Stomach smooth muscle (tissue), 2 donors: ENCODE measurements around the gene NR3C2.
"Not testable (repeated sequence)": the region's sequence is repeated elsewhere in the genome, so short reads cannot be mapped to it uniquely, and the experiment has no call there.

ENCODE experiments used
- H3K27ac ChIP-seq: one replicate; pipeline ENCODE4 v1.7.0; 2013; ENCODE audit warnings: mild to moderate bottlenecking, low read length, inconsistent platforms
- H3K27me3 ChIP-seq, 2 donors: one replicate each; pipeline ENCODE4 v1.7.0; 2013; ENCODE audit warnings: low read length in 2 of 2; ENCODE audit not compliant: insufficient read depth in 2 of 2, control insufficient read depth in 1 of 2
- H3K36me3 ChIP-seq, 2 donors: one replicate each; pipeline ENCODE4 v1.7.0; 2013; ENCODE audit warnings: low read length in 2 of 2; ENCODE audit not compliant: control insufficient read depth in 2 of 2, insufficient read depth in 2 of 2
- H3K4me1 ChIP-seq: one replicate; pipeline ENCODE4 v1.7.0; 2013; ENCODE audit warnings: low read length; ENCODE audit not compliant: control insufficient read depth, insufficient read depth
- H3K4me3 ChIP-seq, 2 donors: one replicate each; pipeline ENCODE4 v1.7.0; 2013; ENCODE audit warnings: low read length in 2 of 2
- H3K9ac ChIP-seq, 2 donors: one replicate each; pipeline ENCODE4 v1.7.0; 2013; ENCODE audit warnings: low read length in 2 of 2, mild to moderate bottlenecking in 1 of 2
- H3K9me3 ChIP-seq, 2 donors: one replicate each; pipeline ENCODE4 v1.7.0; 2013; ENCODE audit warnings: low read length in 2 of 2; ENCODE audit not compliant: control insufficient read depth in 2 of 2
- donor health status: healthy.
- donor health status: Pancreatic carcinoma.

Gene NR3C2

DNA sequence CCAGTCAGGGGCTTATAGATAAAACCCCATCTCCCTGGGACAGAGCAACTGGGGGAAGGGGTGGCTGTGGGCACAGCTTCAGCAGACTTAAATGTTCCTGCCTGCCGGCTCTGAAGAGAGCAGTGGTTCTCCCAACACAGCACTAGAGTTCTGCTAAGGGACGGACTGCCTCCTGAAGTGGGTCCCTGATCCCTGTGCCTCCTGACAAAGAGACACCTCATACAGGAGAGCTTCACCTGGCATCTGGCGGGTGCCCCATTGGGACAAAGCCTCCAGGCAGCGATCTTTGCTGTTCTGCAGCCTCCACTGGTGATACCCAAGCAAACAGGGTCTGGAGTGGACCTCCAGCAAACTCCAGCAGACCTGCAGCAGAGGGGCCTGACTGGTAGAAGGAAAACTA is 359.1 kb downstream of the NR3C2 start:
- H3K9me3 ChIP-seq, H3K27ac ChIP-seq: not testable (repeated sequence)
- peaks cover 8 to 10% of the 10 kb centered on the region in 2 donors for H3K36me3 ChIP-seq

DNA sequence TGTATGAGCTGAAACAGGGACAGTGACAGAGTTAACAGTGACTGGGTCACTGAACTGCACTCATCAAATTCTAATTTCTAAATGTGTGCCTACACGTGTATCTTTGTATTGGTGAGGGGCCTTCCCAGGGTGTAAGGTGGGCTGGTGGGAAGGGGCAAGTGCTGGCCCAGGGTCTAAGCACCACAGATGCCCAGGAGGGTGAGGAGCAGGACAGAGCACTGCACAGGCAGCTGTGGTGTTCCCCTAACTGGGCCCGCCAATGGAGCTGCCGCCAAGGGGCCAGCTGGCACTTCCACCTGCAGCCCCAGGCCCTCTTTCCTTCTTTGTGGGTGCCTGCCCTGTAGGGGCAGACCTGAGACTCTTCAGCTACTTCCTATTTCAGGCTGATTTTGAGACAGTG is 360.5 kb downstream of the NR3C2 start:
- H3K9me3 ChIP-seq: peaks cover 1 to 4% of the 10 kb centered on the region in 2 donors
- H3K9ac ChIP-seq: no peak overlapping the region
- no peak overlapping the region for H3K27ac ChIP-seq
- H3K4me1 ChIP-seq: no peaks in the 10 kb centered on the region
- peaks cover 8 to 13% of the 10 kb centered on the region in 2 donors for H3K36me3 ChIP-seq
- H3K4me3 ChIP-seq: no peak overlapping the region
- H3K27me3 ChIP-seq: no peaks in the 10 kb centered on the region

More for the DNA sequence above, 359.1 kb downstream of the NR3C2 start:
- H3K27me3 ChIP-seq, H3K9ac ChIP-seq, H3K4me3 ChIP-seq, H3K4me1 ChIP-seq: not testable (repeated sequence)

DNA sequence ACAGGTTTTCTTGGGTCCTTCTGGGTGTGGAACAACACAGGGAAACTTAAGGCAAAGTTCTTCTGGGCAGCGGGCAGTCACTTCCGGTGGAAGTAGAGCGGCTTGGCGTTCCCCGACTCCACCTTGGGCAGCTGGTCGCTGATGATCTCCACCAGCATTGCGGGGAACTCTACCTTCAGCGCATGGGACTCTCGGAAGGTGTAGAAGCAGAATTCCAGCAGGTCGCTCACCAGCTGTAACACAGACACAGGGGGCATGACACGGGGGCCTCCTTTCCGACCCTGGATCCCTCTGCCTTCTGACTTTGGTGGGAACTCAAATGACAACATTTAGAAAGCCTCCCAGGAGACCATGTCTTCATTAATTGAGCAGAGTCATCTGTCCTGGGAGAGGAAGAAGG is 360.9 kb downstream of the NR3C2 start:
- H3K36me3 ChIP-seq: peaks cover 8 to 16% of the 10 kb centered on the region in 2 donors

DNA sequence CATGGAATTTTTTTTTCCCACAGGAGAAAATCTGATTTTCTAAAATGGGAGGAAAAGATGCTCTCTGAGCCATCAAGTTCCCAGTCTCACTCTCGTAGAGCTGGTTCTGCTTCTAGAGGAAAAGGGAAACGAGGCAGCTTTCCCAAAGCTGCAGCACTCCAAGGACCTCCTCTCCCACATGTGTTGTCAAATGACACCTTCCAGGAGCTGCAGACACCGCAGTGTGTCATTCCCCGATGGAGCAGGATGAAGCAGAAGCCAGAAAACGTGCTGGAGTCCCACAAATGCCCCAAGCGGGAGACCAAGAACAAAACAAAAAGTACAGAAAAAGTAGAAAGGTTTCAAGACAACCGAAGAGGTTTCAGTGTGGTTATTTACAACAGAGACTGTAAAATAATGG is 362.3 kb downstream of the NR3C2 start:
- Histone ChIP-seq H3K4me1 (peaks cover 3% of the 10 kb centered on the region), H3K36me3 (peaks cover 19 to 28% of the 10 kb centered on the region in 2 donors), H3K9me3 (peaks cover 5 to 10% of the 10 kb centered on the region in 2 donors), H3K27ac (no peak overlapping the region), H3K4me3 (no peak overlapping the region), H3K27me3 (no peaks in the 10 kb centered on the region), H3K9ac (no peak overlapping the region)

More for the DNA sequence above, 360.9 kb downstream of the NR3C2 start:
- H3K9ac ChIP-seq: no peak overlapping the region
- H3K27ac ChIP-seq: no peak overlapping the region
- peaks cover 2 to 5% of the 10 kb centered on the region in 2 donors for H3K9me3 ChIP-seq
- H3K27me3 ChIP-seq: no peaks in the 10 kb centered on the region
- H3K4me1 ChIP-seq: peaks cover 3% of the 10 kb centered on the region
- no peak overlapping the region for H3K4me3 ChIP-seq

DNA sequence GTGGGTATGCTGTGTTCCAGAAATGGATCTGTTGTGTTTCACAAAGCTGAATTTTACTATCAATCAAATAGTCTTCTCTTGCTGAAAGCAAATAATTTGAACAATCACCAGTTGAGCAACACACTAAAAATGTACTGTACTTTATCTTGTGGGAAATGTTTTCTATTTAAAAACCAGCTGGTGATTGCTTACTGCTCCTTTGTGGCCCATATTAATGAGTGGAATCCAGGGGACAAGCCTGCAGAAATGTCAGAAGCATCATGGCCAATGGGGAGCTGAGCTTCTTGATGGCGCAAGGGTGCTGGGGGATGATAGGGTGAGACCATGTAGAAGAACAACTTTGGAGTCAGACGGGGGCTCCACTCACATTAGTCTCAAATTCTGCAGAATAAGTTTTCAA is 364.2 kb downstream of the NR3C2 start:
- no peak overlapping the region for H3K4me3 ChIP-seq
- no peak overlapping the region for H3K27ac ChIP-seq
- H3K9ac ChIP-seq: no peak overlapping the region
- no peaks in the 10 kb centered on the region for H3K27me3 ChIP-seq
- H3K36me3 ChIP-seq: peaks cover 29 to 46% of the 10 kb centered on the region in 2 donors
- peaks cover 3% of the 10 kb centered on the region for H3K4me1 ChIP-seq
- H3K9me3 ChIP-seq: peaks cover 10 to 11% of the 10 kb centered on the region in 2 donors

DNA sequence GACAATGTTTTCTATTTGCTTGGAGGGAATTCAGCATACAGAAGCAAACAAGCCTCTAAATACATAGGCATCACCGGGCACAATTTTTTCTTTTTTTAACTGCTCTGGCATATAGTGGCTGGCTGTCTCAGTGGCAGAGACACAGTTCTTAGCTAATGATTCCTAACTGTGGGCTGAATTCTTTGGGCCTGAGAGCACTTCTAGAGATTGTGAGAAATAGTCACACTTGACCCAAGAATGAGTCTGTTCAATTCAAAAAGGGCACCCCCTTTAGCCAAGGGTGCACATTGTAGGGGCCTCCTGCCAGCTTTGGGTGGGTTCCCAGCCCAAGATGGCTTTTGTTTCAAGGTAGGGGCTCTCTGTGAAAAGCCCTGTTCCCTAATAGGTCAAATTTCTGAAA is 364.6 kb downstream of the NR3C2 start:
- H3K36me3 ChIP-seq: peaks cover 30 to 51% of the 10 kb centered on the region in 2 donors

DNA sequence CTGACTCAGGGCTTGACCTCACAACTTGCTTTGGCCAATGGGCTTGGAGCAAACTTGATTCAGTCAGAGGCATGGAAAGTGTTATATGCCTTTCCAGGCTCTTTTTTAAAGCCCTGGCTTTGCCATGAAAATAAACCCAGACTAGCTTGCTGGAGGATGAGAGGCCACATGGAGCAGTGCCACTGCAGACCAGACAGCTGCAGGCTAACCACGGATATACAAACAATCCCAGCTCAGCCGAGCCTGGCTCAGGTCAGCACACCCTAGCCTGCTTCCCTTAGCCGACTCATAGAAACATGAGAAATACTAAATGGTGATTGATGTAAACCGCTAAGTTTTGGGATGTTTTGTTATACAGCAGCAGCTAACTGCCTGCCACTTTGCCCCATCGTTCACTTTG is 365.2 kb downstream of the NR3C2 start:
- H3K4me1 ChIP-seq: peaks cover 3% of the 10 kb centered on the region
- no peak overlapping the region for H3K27ac ChIP-seq
- no peak overlapping the region for H3K4me3 ChIP-seq
- no peak overlapping the region for H3K9ac ChIP-seq
- no peaks in the 10 kb centered on the region for H3K27me3 ChIP-seq
- peaks cover 10 to 11% of the 10 kb centered on the region in 2 donors for H3K9me3 ChIP-seq
- H3K36me3 ChIP-seq: peaks cover 34 to 55% of the 10 kb centered on the region in 2 donors

More for the DNA sequence above, 364.6 kb downstream of the NR3C2 start:
- Histone ChIP-seq H3K4me3 (no peak overlapping the region), H3K27me3 (no peaks in the 10 kb centered on the region), H3K9ac (no peak overlapping the region), H3K4me1 (peaks cover 3% of the 10 kb centered on the region), H3K27ac (no peak overlapping the region), H3K9me3 (peaks cover 10 to 11% of the 10 kb centered on the region in 2 donors)

DNA sequence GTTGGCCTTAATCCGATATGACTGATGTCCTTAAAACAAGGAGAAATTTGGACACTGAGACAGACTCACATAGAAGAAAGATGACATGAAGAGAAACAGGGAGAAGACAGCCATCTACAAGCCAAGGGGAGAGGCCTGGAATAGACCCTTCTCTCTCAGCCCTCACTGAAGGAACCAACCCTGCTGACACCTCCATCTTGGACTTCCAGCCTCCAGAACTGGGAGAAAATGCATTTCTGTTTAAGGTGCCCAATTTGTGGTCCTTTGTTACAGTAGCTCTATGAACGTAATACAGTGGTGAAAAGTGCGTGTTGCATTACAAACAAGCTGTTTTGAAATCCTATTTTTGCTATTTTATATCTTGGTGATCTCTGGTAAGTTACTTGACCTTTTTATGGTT is 366.8 kb downstream of the NR3C2 start:
- Histone ChIP-seq H3K27ac (no peak overlapping the region), H3K36me3 (peaks cover 27 to 52% of the 10 kb centered on the region in 2 donors), H3K9me3 (peaks cover 10 to 11% of the 10 kb centered on the region in 2 donors), H3K9ac (no peak overlapping the region), H3K27me3 (no peaks in the 10 kb centered on the region), H3K4me1 (peaks cover 5% of the 10 kb centered on the region), H3K4me3 (no peak overlapping the region)

DNA sequence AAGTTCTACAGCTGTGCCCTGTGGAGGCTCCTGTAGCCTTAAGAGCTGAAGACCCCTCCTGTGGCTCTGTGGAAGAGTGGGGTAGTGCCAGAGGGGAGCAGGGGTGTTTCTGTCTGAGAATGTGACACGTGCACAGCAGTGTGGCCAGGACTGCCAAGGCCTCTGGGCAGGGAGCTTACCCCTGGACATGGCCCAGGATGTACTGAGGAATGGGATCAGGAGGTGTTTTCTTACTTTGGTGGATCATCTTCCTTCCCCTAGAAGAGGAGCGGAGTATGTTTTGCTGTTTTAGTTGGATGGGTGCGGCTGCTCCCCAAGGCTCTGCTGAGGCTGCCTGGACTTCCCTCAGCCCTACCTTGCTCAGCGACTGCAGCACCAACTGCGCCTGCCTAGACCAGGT is 367.8 kb downstream of the NR3C2 start:
- H3K9ac ChIP-seq: no peak overlapping the region
- no peak overlapping the region for H3K27ac ChIP-seq
- peaks cover 27 to 51% of the 10 kb centered on the region in 2 donors for H3K36me3 ChIP-seq
- H3K27me3 ChIP-seq: no peaks in the 10 kb centered on the region
- no peak overlapping the region for H3K4me3 ChIP-seq
- peaks cover 10 to 11% of the 10 kb centered on the region in 2 donors for H3K9me3 ChIP-seq
- H3K4me1 ChIP-seq: peaks cover 13% of the 10 kb centered on the region

DNA sequence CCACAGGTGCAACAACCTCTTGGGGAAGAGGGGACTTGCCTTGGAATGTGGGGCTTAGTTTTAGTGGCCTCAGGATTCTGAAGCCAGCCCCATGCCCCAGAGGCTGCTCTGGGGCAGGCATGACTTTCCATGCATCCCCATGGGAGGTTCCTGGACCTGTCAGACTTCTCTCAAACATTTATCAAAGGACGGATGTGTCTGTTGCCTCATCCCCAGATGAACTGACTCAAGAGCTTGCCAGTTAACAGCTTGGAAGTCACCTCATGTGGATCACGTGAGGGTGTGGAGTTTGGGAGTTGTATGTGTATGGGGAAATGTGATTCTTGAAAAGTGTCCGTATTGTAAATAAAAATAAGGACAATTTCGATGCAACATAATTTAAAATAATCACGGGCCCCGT is 368.9 kb downstream of the NR3C2 start:
- Histone ChIP-seq H3K27me3 (no peaks in the 10 kb centered on the region), H3K4me1 (peaks cover 24% of the 10 kb centered on the region), H3K27ac (no peak overlapping the region), H3K9me3 (peaks cover 10 to 11% of the 10 kb centered on the region in 2 donors), H3K9ac (no peak overlapping the region), H3K4me3 (no peak overlapping the region), H3K36me3 (peaks cover 27 to 52% of the 10 kb centered on the region in 2 donors)

DNA sequence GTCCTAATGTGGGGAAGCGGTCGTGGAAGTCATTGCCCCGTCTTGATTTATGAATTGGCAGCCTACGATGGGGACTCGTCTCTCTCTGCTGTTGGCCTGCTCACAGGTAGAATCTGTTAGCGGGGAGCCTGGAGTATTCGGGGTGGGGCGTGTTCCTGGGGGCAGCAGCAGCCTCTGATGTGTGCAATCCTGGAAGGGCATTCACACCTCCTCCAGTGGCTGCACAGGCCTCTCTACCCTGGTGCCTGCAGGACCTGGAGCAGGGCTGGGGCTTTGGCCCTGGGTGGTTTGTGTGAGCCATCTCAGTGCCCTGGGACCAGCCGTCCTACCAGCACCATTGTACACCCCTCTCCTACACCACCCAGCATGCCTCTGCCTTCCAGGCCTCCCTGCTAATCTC is 369.4 kb downstream of the NR3C2 start:
- Histone ChIP-seq H3K4me3 (no peak overlapping the region), H3K9me3 (peaks cover 10 to 11% of the 10 kb centered on the region in 2 donors), H3K4me1 (peaks cover 29% of the 10 kb centered on the region), H3K27ac (no peak overlapping the region), H3K27me3 (no peaks in the 10 kb centered on the region), H3K9ac (no peak overlapping the region), H3K36me3 (peaks cover 27 to 49% of the 10 kb centered on the region in 2 donors)
